HepG2 (cell line): Measurements from ENCODE around the gene ZFYVE27. TPM values are rescaled to one million over a fixed set of nuclear protein-coding genes. Genes with fewer than 3 reads are reported as not detected.

Source experiments
- ATAC-seq: fragments of 200-7000 bp; cut with Tn5 transposase; 3 replicates; pipeline ENCODE4 v1.9.1; 2020; ENCODE audit warnings: mild to moderate bottlenecking, moderate library complexity
- BruUV-seq: library from RNA; stranded (reverse); fragments of 400-500 nt; replicated peaks from 2 replicates; lab custom pipeline; 2021; lab: Mats Ljungman, UMichigan
- CTCF ChIA-PET: fragments of 300-600 bp; formaldehyde crosslinking; extraction: SDS; loops from one replicate; lab custom pipeline; 2021; ENCODE audit warnings: low total read pairs, inconsistent platforms, low intra/inter-chr PET ratio; lab: Yijun Ruan, JAX
- POLR2A ChIA-PET: fragments of 350-600 bp; sonication (Branson Sonifier 250); formaldehyde crosslinking; loops from one replicate; lab custom pipeline; 2020; ENCODE audit warnings: antibody characterized with exemption, inconsistent platforms; lab: Yijun Ruan, JAX
- DNase-seq: peaks from one replicate; pipeline ENCODE4 v3.0.0-alpha.2; 2015; ENCODE audit warnings: low spot score
- FAIRE-seq: peaks from 3 replicates; lab custom pipeline; 2011; peaks lifted over from hg19 to GRCh38; lab: Jason Lieb, UNC
- H2AFZ ChIP-seq: one replicate; pipeline ENCODE4 v1.6.1; 2011; ENCODE audit warnings: low read length, inconsistent platforms
- H3K27ac ChIP-seq: fragments of 300-600 bp; 3 replicates; pipeline ENCODE4 v1.8.0; 2011; ENCODE audit warnings: mixed run types, mild to moderate bottlenecking, mixed read lengths, low read length, inconsistent platforms; ENCODE audit not compliant: insufficient read depth; ENCODE audit errors: extremely low read length
- H3K27me3 ChIP-seq, 2 experiments: fragments of 200-600 bp in 1 of 2; 2 replicates in 1 of 2; 3 replicates in 1 of 2; pipeline versions ENCODE4 v1.6.0 to v1.8.0; 2011; ENCODE audit warnings: low read length in 2 of 2, mild to moderate bottlenecking in 2 of 2, moderate library complexity in 2 of 2, inconsistent platforms in 1 of 2; ENCODE audit not compliant: insufficient read depth in 2 of 2, control insufficient read depth in 1 of 2
- H3K36me3 ChIP-seq, 2 experiments: fragments of 200-600 bp in 1 of 2; replicated peaks in 1 of 2; 2 replicates in 1 of 2; 3 replicates in 1 of 2; pipeline versions ENCODE4 v1.5.1 to v1.8.0; 2011; ENCODE audit warnings: low read length in 2 of 2, inconsistent platforms in 1 of 2; ENCODE audit not compliant: insufficient read depth in 2 of 2, control insufficient read depth in 1 of 2
- H3K4me1 ChIP-seq: 2 replicates; pipeline ENCODE4 v1.5.1; 2012; ENCODE audit warnings: low read length, inconsistent platforms; ENCODE audit not compliant: insufficient read depth
- H3K4me2 ChIP-seq: 2 replicates; pipeline ENCODE4 v1.6.0; 2011; ENCODE audit warnings: low read depth, low read length, inconsistent platforms
- H3K4me3 ChIP-seq, 3 experiments: fragments of 200-600 bp in 1 of 3; sonication (generic), shearing (Covaris generic) in 1 of 3; replicated peaks in 1 of 3; 2 replicates each; pipeline ENCODE4 v1.5.1; 2011 to 2016; ENCODE audit warnings: low read length in 3 of 3, inconsistent platforms in 2 of 3, low read depth in 2 of 3, mild to moderate bottlenecking in 2 of 3, control low read depth in 1 of 3, mixed read lengths in 1 of 3; ENCODE audit not compliant: insufficient read depth in 1 of 3
- H3K79me2 ChIP-seq: one replicate; pipeline ENCODE4 v1.6.1; 2011; ENCODE audit warnings: low read length, inconsistent platforms; ENCODE audit not compliant: insufficient read depth
- H3K9ac ChIP-seq: 2 replicates; pipeline ENCODE4 v1.6.0; 2011; ENCODE audit warnings: mild to moderate bottlenecking, low read depth, low read length, inconsistent platforms; ENCODE audit not compliant: insufficient read depth
- H3K9me3 ChIP-seq: 2 replicates; pipeline ENCODE4 v1.5.1; 2012; ENCODE audit warnings: mild to moderate bottlenecking, low read length
- H4K20me1 ChIP-seq: 2 replicates; pipeline ENCODE4 v1.6.0; 2011; ENCODE audit warnings: inconsistent platforms, mild to moderate bottlenecking, low read length, moderate library complexity; ENCODE audit not compliant: insufficient read depth
- GTF3A ChIP-seq: sonication (generic); formaldehyde crosslinking; conservative IDR thresholded peaks from 2 replicates; pipeline ENCODE4 v1.4.0; 2020; ENCODE audit warnings: mild to moderate bottlenecking, missing genetic modification reagents
- IKZF5 ChIP-seq: IDR thresholded peaks from 2 replicates; pipeline ENCODE4 v1.6.1; 2018; ENCODE audit warnings: missing genetic modification reagents, mild to moderate bottlenecking, missing compliant biosample characterization
- JDP2 ChIP-seq: sonication (generic); formaldehyde crosslinking; IDR thresholded peaks from 2 replicates; pipeline ENCODE4 v1.8.1; 2022; ENCODE audit warnings: missing genetic modification reagents, borderline replicate concordance
- KDM1A ChIP-seq: IDR thresholded peaks from 2 replicates; pipeline ENCODE4 v1.6.1; 2016; ENCODE audit warnings: missing compliant biosample characterization
- PRDM10 ChIP-seq: sonication (generic); formaldehyde crosslinking; IDR thresholded peaks from 2 replicates; pipeline ENCODE4 v1.4.0; 2020; ENCODE audit warnings: low read depth, missing genetic modification reagents
- TFAP4 ChIP-seq: sonication (generic); IDR thresholded peaks from 2 replicates; pipeline ENCODE4 v1.6.1; 2016; ENCODE audit warnings: low read depth, borderline replicate concordance
- ZKSCAN8 ChIP-seq: IDR thresholded peaks from 2 replicates; pipeline ENCODE4 v1.6.1; 2016; ENCODE audit warnings: borderline replicate concordance, missing genetic modification reagents, missing compliant biosample characterization
- ZNF224 ChIP-seq: sonication (generic); formaldehyde crosslinking; IDR thresholded peaks from 2 replicates; pipeline ENCODE4 v1.5.0; 2020; ENCODE audit warnings: mild to moderate bottlenecking, missing genetic modification reagents
- ZNF646 ChIP-seq: sonication (generic); formaldehyde crosslinking; IDR thresholded peaks from 2 replicates; pipeline ENCODE4 v1.9.0; 2021; ENCODE audit warnings: mild to moderate bottlenecking, missing genetic modification reagents
- WGBS: methylation state at CpG from one replicate; pipeline ENCODE4 v1.1.6; 2017; ENCODE audit warnings: low lambda C conversion rate; 5-methylcytosine and 5-hydroxymethylcytosine counted together
- in situ Hi-C: cut with HindIII; loops from 2 replicates; pipeline ENCODE4 v1.10.0; 2017; ENCODE audit warnings: low pct_unique_long_range_greater_than_20kb; ENCODE audit not compliant: extremely low pct_ligation_motif_present
- intact Hi-C: fragments of 100-400 bp; cut with micrococcal nuclease; formaldehyde crosslinking; loops from one replicate; pipeline ENCODE4 v1.10.0; 2022; ENCODE audit not compliant: unreplicated experiment
- polyA plus RNA-seq, 8 experiments: library from polyadenylated mRNA; depleted of rRNA in 3 of 8; stranded (reverse) in 7 of 8; unstranded in 1 of 8; fragments of >200 nt; fragmentation: Illumina TruSeq in 4 of 8; extraction: Trizol in 4 of 8; gene quantifications; 2 replicates each; pipeline versions ENCODE4 v1.2.1 to v1.2.3, GENCODE V29; 2011 to 2016; ENCODE audit warnings: low read depth in 4 of 8, missing spikeins in 1 of 8, mixed read lengths in 1 of 8; ENCODE audit not compliant: insufficient read depth in 1 of 8
- total RNA-seq, 5 experiments: library from RNA; depleted of rRNA; stranded (reverse); fragments of >200 nt; fragmentation: Illumina TruSeq; extraction: Trizol; gene quantifications; 2 replicates each; pipeline ENCODE4 v1.2.3, GENCODE V29; 2016; ENCODE audit warnings: low read depth in 1 of 5

The ZFYVE27 gene
- total and polyA plus RNA-seq, 2 of the 13 experiments (the other 11 are each of a cell fraction or from before 2014, with no cell fraction given), result 19.7 to 20.5 TPM

GRCh38 chr10:97736403-97736901 is 476 bp upstream of the ZFYVE27 start (continued):
- TF ChIP-seq PRDM10 (CRISPR knock-in tag) (0 out of 2 replicates have a peak, but pooled peaks have one; percentile 3), ZNF224 (CRISPR knock-in tag) (peak; percentile 97), TFAP4 (no peak)

GRCh38 chr10:97737770-97738265 is 890 bp downstream of the ZFYVE27 start:
- intact Hi-C loops, result no loop called here
- TF ChIP-seq GTF3A (CRISPR knock-in tag), result no peak
- TF ChIP-seq JDP2, result no peak
- 0 out of 2 replicates have a peak, but pooled peaks have one; percentile 66 for TF ChIP-seq KDM1A (CRISPR knock-in tag)
- TF ChIP-seq ZKSCAN8 (CRISPR knock-in tag), result peak; percentile 97
- no peak for TF ChIP-seq ZNF646 (CRISPR knock-in tag)
- no peak for TF ChIP-seq IKZF5 (CRISPR knock-in tag)

More at GRCh38 chr10:97737770-97738265, 890 bp downstream of the ZFYVE27 start:
- peak; percentile 51 for FAIRE-seq
- H2AFZ ChIP-seq, result no peak overlapping the region
- peak overlapping the region; percentile 88 for H3K27ac ChIP-seq
- CTCF ChIA-PET, result no interaction called here
- ATAC-seq, result no peak
- H3K9me3 ChIP-seq, result no peaks in the 10 kb centered on the region
- peak overlapping the region; percentile 78 for H3K4me2 ChIP-seq
- no peaks in the 10 kb centered on the region for H4K20me1 ChIP-seq
- H3K4me3 ChIP-seq, result peak overlapping the region; percentile 82 to 95 (median 91)
- peak overlapping the region; percentile 96 for H3K9ac ChIP-seq
- H3K27me3 ChIP-seq, result peaks cover 0 to 10% of the 10 kb centered on the region in 2 experiments; a peak in 2 of 5 replicates
- H3K79me2 ChIP-seq, result peaks cover 41% of the 10 kb centered on the region
- BruUV-seq, result no TSS peak
- in situ Hi-C loops, result loop anchor here (5.0 kb wide), 1 partner anchor 36 kb away; no protein-coding TSS in a partner anchor
- peaks cover 4 to 18% of the 10 kb centered on the region in 2 experiments for H3K36me3 ChIP-seq
- DNase-seq, result no peak
- WGBS, result 32% methylated on average over 14 of the region's 14 CpGs
- H3K4me1 ChIP-seq, result peaks cover 29% of the 10 kb centered on the region
- POLR2A ChIA-PET, result no interaction called here
